ENCODE results near the gene GDPD2.
A peak's percentile ranks its signal among the peaks of the same experiment; 100 is the strongest.

Gene GDPD2

DNA sequence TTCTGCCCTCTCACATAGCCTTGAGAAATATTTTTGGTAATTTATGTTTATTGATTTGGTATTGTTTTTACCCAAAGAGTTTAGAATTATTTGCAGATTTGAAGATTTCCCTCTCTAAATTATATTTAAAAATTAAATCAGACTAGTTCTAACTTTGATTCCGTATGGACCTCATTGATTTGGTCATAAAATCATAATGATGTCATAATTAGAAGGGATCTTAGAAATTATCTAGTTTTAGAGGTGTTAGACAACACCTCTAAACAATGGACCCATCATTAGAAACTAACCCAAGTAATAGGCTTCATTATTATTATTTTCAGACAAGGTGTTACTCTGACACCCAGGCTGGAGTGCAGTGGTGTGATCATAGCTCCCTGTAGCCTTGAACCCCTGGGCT lies 45.6 kb downstream of the GDPD2 start:
- Histone ChIP-seq H3K27me3 (ENCODE audit: insufficient read depth, poor library complexity, severe bottlenecking) (no peaks in the 10 kb centered on the region), H3K36me3 (ENCODE audit: low read depth) (no peaks in the 10 kb centered on the region), H3K27ac (ENCODE audit: poor library complexity, severe bottlenecking) (no peak overlapping the region), H3K4me3 (ENCODE audit: severe bottlenecking) (no peak overlapping the region), H3K9me3 (ENCODE audit: severe bottlenecking) (no peaks in the 10 kb centered on the region), H3K4me1 (ENCODE audit: insufficient read depth, poor library complexity, severe bottlenecking) (no peaks in the 10 kb centered on the region)
- no peak for DNase-seq (ENCODE audit: low spot score)
- no peak for ATAC-seq (ENCODE audit: low read depth)
- no peak for TF ChIP-seq CTCF (IDR thresholded peaks at IDR 0.05; ENCODE audit: poor library complexity, severe bottlenecking)

- no peak for TF ChIP-seq CTCF (IDR thresholded peaks at IDR 0.05; ENCODE audit: poor library complexity, severe bottlenecking)
- no peaks in the 10 kb centered on the region for H3K27me3 ChIP-seq (ENCODE audit: insufficient read depth, poor library complexity, severe bottlenecking)
- no peak overlapping the region for H3K27ac ChIP-seq (ENCODE audit: poor library complexity, severe bottlenecking)
- ATAC-seq (ENCODE audit: low read depth) (no peak), DNase-seq (ENCODE audit: low spot score) (no peak)
- H3K4me1 ChIP-seq (ENCODE audit: insufficient read depth, poor library complexity, severe bottlenecking), result no peaks in the 10 kb centered on the region
- H3K9me3 ChIP-seq (ENCODE audit: severe bottlenecking), result no peaks in the 10 kb centered on the region
- no peak overlapping the region for H3K4me3 ChIP-seq (ENCODE audit: severe bottlenecking)
- H3K36me3 ChIP-seq (ENCODE audit: low read depth), result no peaks in the 10 kb centered on the region
Measured at GRCh38 chrX:70470850-70471289, 47.8 kb downstream of the GDPD2 start.

DNA sequence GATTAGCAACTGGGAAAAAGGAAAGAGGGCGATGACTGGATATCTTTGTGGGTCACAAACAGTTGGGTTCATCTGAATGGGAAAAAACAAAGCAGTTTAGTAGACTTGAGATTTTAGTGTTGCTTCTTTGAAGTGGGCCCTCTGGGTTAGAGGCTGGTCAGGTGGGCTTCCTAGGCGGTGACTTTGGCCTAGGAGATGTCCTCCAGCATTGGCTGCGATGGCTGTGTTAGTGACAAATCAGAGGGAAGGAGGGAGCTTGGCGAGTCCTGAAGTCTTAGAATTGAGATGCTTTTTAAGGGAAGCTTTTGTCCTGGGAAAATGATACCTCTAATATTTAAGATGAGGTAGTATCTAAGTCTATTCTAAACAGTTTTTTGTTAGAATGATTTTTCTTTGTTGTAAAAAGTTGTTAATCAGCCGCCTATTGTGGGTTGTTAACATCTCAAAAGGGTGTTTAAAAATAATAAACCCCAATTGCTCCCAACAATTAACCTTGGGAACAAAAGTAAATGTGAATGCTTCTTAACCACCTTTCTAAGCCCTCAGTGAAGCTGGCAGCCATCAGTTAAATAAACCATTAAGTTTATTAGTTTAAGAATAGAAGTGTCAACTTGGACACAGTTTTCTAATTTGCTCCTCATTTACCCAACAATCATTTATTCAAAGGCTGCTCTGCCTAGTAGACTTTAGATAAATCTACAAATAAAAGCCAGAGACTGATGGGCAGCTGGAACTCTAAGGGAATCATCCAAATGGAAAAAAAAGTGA lies 53.2 kb downstream of the GDPD2 start:
- peak overlapping the region; percentile 74 for H3K27ac ChIP-seq (ENCODE audit: poor library complexity, severe bottlenecking)
- TF ChIP-seq CTCF (IDR thresholded peaks at IDR 0.05; ENCODE audit: poor library complexity, severe bottlenecking), result no peak
- H3K4me3 ChIP-seq (ENCODE audit: severe bottlenecking), result no peak overlapping the region
- ATAC-seq (ENCODE audit: low read depth) (no peak), DNase-seq (ENCODE audit: low spot score) (no peak)
- H3K9me3 ChIP-seq (ENCODE audit: severe bottlenecking), result no peaks in the 10 kb centered on the region
- H3K27me3 ChIP-seq (ENCODE audit: insufficient read depth, poor library complexity, severe bottlenecking), result no peaks in the 10 kb centered on the region
- no peaks in the 10 kb centered on the region for H3K36me3 ChIP-seq (ENCODE audit: low read depth)
- peaks cover 31% of the 10 kb centered on the region for H3K4me1 ChIP-seq (ENCODE audit: insufficient read depth, poor library complexity, severe bottlenecking)

GRCh38 chrX:70476934-70477733 lies 54.0 kb downstream of the GDPD2 start:
- H3K27ac ChIP-seq (ENCODE audit: poor library complexity, severe bottlenecking), result peak overlapping the region; percentile 74
- peaks cover 4% of the 10 kb centered on the region for H3K36me3 ChIP-seq (ENCODE audit: low read depth)
- no peak for DNase-seq (ENCODE audit: low spot score)
- no peaks in the 10 kb centered on the region for H3K27me3 ChIP-seq (ENCODE audit: insufficient read depth, poor library complexity, severe bottlenecking)
- H3K9me3 ChIP-seq (ENCODE audit: severe bottlenecking), result no peaks in the 10 kb centered on the region
- H3K4me1 ChIP-seq (ENCODE audit: insufficient read depth, poor library complexity, severe bottlenecking), result peaks cover 31% of the 10 kb centered on the region
- no peak for TF ChIP-seq CTCF (IDR thresholded peaks at IDR 0.05; ENCODE audit: poor library complexity, severe bottlenecking)
- peak; percentile 84 for ATAC-seq (ENCODE audit: low read depth)
- no peak overlapping the region for H3K4me3 ChIP-seq (ENCODE audit: severe bottlenecking)

Measured in RWPE2 (cell line).